ENCODE measurements around the gene MED20.
"Not testable (repeated sequence)": the region's sequence is repeated elsewhere in the genome, so short reads cannot be mapped to it uniquely, and the experiment has no call there.

MED20 gene

GRCh38 chr6:41958022-41958856 is 37.3 kb upstream of the MED20 start:
- no peaks in the 10 kb centered on the region for H3K9me3 ChIP-seq (ENCODE audit: control insufficient read depth, low read length)
- no peak overlapping the region for H3K27ac ChIP-seq (ENCODE audit: insufficient read depth, low read depth, low read length, poor library complexity, severe bottlenecking)
- H3K4me1 ChIP-seq (ENCODE audit: control insufficient read depth, insufficient read depth, low read length), result no peaks in the 10 kb centered on the region
- no peaks in the 10 kb centered on the region for H3K27me3 ChIP-seq (ENCODE audit: control insufficient read depth, insufficient read depth, low read length, poor library complexity, severe bottlenecking)
- H3K4me3 ChIP-seq (ENCODE audit: insufficient read depth, low read depth, low read length), result no peak overlapping the region
- H3K36me3 ChIP-seq (ENCODE audit: control insufficient read depth, insufficient read depth, low read length), result no peaks in the 10 kb centered on the region
- WGBS, 2 experiments, result 93 to 95% methylated on average over 5 to 6 of the region's 6 CpGs

GRCh38 chr6:41957117-41957516 is 36.2 kb upstream of the MED20 start:
- Histone ChIP-seq H3K9me3 (ENCODE audit: control insufficient read depth, low read length) (no peaks in the 10 kb centered on the region), H3K4me1 (ENCODE audit: control insufficient read depth, insufficient read depth, low read length) (no peaks in the 10 kb centered on the region), H3K27ac (ENCODE audit: insufficient read depth, low read depth, low read length, poor library complexity, severe bottlenecking) (no peak overlapping the region), H3K4me3 (ENCODE audit: insufficient read depth, low read depth, low read length) (no peak overlapping the region), H3K27me3 (ENCODE audit: control insufficient read depth, insufficient read depth, low read length, poor library complexity, severe bottlenecking) (no peaks in the 10 kb centered on the region), H3K36me3 (ENCODE audit: control insufficient read depth, insufficient read depth, low read length) (no peaks in the 10 kb centered on the region)
- WGBS, 2 experiments, result 76 to 77% methylated on average over 4 of the region's 4 CpGs

DNA sequence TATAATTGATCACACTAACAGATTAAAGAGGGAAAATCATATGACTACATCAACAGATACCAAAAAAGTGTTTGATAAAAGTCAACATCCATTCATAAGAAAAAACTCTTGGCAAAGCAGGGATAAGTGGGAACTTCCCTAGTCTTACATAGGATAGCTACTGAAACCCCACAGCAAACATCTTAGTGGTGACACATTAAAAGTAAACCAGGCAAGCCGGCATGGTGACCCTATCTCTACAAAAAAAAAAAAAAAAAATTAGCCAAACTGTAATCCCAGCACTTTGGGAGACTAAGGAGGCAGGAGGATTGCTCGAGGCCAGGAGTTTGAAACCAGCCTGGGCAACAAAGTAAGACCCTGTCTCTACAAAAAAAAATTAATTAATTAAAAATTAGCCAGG is 34.5 kb upstream of the MED20 start:
- Histone ChIP-seq H3K36me3 (ENCODE audit: control insufficient read depth, insufficient read depth, low read length) (no peaks in the 10 kb centered on the region), H3K27ac (ENCODE audit: insufficient read depth, low read depth, low read length, poor library complexity, severe bottlenecking) (no peak overlapping the region)
- WGBS, 2 experiments, result 75 to 96% methylated on average over 1 to 2 of the region's 2 CpGs

GRCh38 chr6:41954668-41955067 is 33.7 kb upstream of the MED20 start:
- WGBS, 2 experiments, result 95 to 99% methylated on average over 2 of the region's 2 CpGs
- Histone ChIP-seq H3K4me3 (ENCODE audit: insufficient read depth, low read depth, low read length) (no peak overlapping the region), H3K4me1 (ENCODE audit: control insufficient read depth, insufficient read depth, low read length) (no peaks in the 10 kb centered on the region), H3K27ac (ENCODE audit: insufficient read depth, low read depth, low read length, poor library complexity, severe bottlenecking) (no peak overlapping the region), H3K9me3 (ENCODE audit: control insufficient read depth, low read length) (no peaks in the 10 kb centered on the region), H3K36me3 (ENCODE audit: control insufficient read depth, insufficient read depth, low read length) (no peaks in the 10 kb centered on the region), H3K27me3 (ENCODE audit: control insufficient read depth, insufficient read depth, low read length, poor library complexity, severe bottlenecking) (no peaks in the 10 kb centered on the region)

More for the DNA sequence above, 34.5 kb upstream of the MED20 start:
- H3K27me3 ChIP-seq (ENCODE audit: control insufficient read depth, insufficient read depth, low read length, poor library complexity, severe bottlenecking), result no peaks in the 10 kb centered on the region
- no peaks in the 10 kb centered on the region for H3K4me1 ChIP-seq (ENCODE audit: control insufficient read depth, insufficient read depth, low read length)
- no peaks in the 10 kb centered on the region for H3K9me3 ChIP-seq (ENCODE audit: control insufficient read depth, low read length)
- H3K4me3 ChIP-seq (ENCODE audit: insufficient read depth, low read depth, low read length), result no peak overlapping the region

GRCh38 chr6:41947581-41948220 is 26.8 kb upstream of the MED20 start:
- H3K9me3 ChIP-seq (ENCODE audit: control insufficient read depth, low read length), result no peaks in the 10 kb centered on the region
- no peaks in the 10 kb centered on the region for H3K4me1 ChIP-seq (ENCODE audit: control insufficient read depth, insufficient read depth, low read length)
- H3K27me3 ChIP-seq (ENCODE audit: control insufficient read depth, insufficient read depth, low read length, poor library complexity, severe bottlenecking), result no peaks in the 10 kb centered on the region
- no peak overlapping the region for H3K27ac ChIP-seq (ENCODE audit: insufficient read depth, low read depth, low read length, poor library complexity, severe bottlenecking)
- WGBS, 2 experiments, result 87 to 88% methylated on average over 10 of the region's 10 CpGs
- H3K36me3 ChIP-seq (ENCODE audit: control insufficient read depth, insufficient read depth, low read length), result no peaks in the 10 kb centered on the region
- no peak overlapping the region for H3K4me3 ChIP-seq (ENCODE audit: insufficient read depth, low read depth, low read length)

DNA sequence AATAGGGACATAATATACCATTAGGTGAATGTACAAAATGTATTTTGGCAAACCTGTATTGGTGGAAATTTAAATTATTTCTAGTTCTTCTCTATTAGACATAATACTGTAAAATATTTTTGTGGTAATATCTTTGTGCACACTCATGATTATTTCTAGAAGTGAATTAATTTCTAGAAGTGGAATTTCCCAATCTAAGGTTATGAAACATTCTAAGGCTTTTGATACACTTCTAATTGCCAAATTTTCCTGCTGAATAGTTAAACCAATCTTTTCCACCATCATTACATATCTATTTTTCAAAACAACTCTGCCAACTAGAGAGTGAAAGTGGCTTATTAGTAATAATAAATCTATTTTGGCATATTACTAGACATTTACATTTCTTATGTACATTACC is 22.5 kb upstream of the MED20 start:
- Histone ChIP-seq H3K27me3 (ENCODE audit: control insufficient read depth, insufficient read depth, low read length, poor library complexity, severe bottlenecking) (peaks cover 17% of the 10 kb centered on the region), H3K4me3 (ENCODE audit: insufficient read depth, low read depth, low read length) (no peak overlapping the region), H3K4me1 (ENCODE audit: control insufficient read depth, insufficient read depth, low read length) (peaks cover 21% of the 10 kb centered on the region), H3K36me3 (ENCODE audit: control insufficient read depth, insufficient read depth, low read length) (no peaks in the 10 kb centered on the region), H3K9me3 (ENCODE audit: control insufficient read depth, low read length) (no peaks in the 10 kb centered on the region), H3K27ac (ENCODE audit: insufficient read depth, low read depth, low read length, poor library complexity, severe bottlenecking) (no peak overlapping the region)

DNA sequence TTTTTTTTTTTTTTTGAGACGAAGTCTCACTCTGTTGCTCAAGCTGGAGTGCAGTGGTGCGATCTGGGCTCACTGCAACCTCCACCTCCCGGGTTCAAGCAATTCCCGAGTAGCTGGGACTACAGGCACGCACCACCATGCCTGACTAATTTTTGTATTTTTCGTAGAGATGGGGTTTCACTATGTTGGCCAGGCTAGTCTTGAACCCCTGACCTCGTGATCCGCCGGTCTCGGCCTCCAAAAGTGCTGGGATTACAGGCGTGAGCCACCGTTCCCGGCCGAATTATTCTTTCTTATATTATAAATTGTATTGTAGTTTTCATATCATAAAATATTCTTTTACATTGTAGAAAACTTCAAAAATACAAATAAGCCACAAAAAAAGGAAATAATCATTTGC is 21.9 kb upstream of the MED20 start:
- Histone ChIP-seq H3K4me1 (ENCODE audit: control insufficient read depth, insufficient read depth, low read length) (peaks cover 21% of the 10 kb centered on the region), H3K27me3 (ENCODE audit: control insufficient read depth, insufficient read depth, low read length, poor library complexity, severe bottlenecking) (peaks cover 17% of the 10 kb centered on the region)
- H3K4me3 ChIP-seq (ENCODE audit: insufficient read depth, low read depth, low read length); H3K9me3 ChIP-seq (ENCODE audit: control insufficient read depth, low read length); H3K36me3 ChIP-seq (ENCODE audit: control insufficient read depth, insufficient read depth, low read length); H3K27ac ChIP-seq (ENCODE audit: insufficient read depth, low read depth, low read length, poor library complexity, severe bottlenecking): not testable (repeated sequence)
- WGBS, 2 experiments, result 97 to 98% methylated on average over 10 to 11 of the region's 14 CpGs

GRCh38 chr6:41942067-41942851 is 21.3 kb upstream of the MED20 start:
- Histone ChIP-seq H3K27me3 (ENCODE audit: control insufficient read depth, insufficient read depth, low read length, poor library complexity, severe bottlenecking) (peaks cover 17% of the 10 kb centered on the region), H3K4me3 (ENCODE audit: insufficient read depth, low read depth, low read length) (peak overlapping the region; percentile 70), H3K27ac (ENCODE audit: insufficient read depth, low read depth, low read length, poor library complexity, severe bottlenecking) (no peak overlapping the region), H3K36me3 (ENCODE audit: control insufficient read depth, insufficient read depth, low read length) (no peaks in the 10 kb centered on the region), H3K4me1 (ENCODE audit: control insufficient read depth, insufficient read depth, low read length) (peaks cover 21% of the 10 kb centered on the region), H3K9me3 (ENCODE audit: control insufficient read depth, low read length) (no peaks in the 10 kb centered on the region)
- 58 to 59% methylated on average over 20 of the region's 20 CpGs for WGBS, 2 experiments

DNA sequence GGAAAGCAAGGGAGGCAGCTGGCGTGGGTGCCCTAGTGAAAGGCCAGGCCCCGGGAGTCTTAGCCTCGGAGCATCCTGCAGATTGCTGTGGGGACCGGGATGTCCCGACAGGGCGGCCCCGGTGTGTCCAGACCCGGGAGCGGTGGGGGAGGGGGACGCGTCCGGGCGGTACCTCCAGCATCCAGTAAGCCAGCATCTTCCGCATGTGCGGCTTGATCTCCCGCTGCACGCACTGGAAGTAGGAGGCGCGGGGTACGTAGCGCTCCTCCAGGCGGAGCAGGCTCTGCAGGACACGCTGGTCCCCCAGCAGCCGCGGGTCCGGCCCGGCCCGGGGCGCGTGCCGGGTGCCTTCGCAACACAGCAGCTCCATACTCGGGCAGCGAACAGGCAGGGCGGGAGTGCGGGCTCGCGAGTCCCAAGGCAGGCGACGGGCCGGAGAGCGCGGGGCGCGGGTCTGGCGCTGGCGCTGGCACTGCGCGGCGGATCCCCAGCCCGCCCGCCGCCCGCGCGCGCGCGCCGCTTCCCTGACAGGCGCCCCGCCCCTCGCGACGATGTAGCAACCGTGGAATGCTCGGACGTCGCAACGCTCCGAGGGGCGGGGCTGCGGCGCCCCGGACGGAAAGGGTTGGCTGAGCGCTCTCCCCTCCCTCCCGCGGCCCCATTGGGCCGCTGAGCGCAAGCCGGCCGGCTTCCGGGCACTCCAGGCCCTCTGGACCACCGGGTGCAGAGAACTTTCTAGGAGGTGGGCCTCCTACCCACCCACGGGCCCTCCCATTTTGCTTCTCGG is 20.5 kb upstream of the MED20 start, which contains the start of gene CCND3:
Gene CCND3, minus strand, starts transcription at position 529 of the 787 bp plus-strand sequence. Its CDS starts 159 bp downstream, at position 370.
- 0% methylated on average over 87 of the region's 87 CpGs for WGBS, 2 experiments
- Histone ChIP-seq H3K4me3 (ENCODE audit: insufficient read depth, low read depth, low read length) (peak within 1 kb of the TSS; percentile 70), H3K9me3 (ENCODE audit: control insufficient read depth, low read length) (no peaks in the 10 kb centered on the region), H3K27ac (ENCODE audit: insufficient read depth, low read depth, low read length, poor library complexity, severe bottlenecking) (no peak within 1 kb of the TSS), H3K4me1 (ENCODE audit: control insufficient read depth, insufficient read depth, low read length) (peaks cover 21% of the 10 kb centered on the region), H3K36me3 (ENCODE audit: control insufficient read depth, insufficient read depth, low read length) (no peaks in the 10 kb centered on the region), H3K27me3 (ENCODE audit: control insufficient read depth, insufficient read depth, low read length, poor library complexity, severe bottlenecking) (peaks cover 17% of the 10 kb centered on the region)
